Measurements from ENCODE around the gene PARD3. TPM values are rescaled to one million over a fixed set of nuclear protein-coding genes. Genes with fewer than 3 reads are reported as not detected.

The PARD3 gene
- total and polyA plus RNA-seq, 2 donors (not counting 3 experiments of a cell fraction or from before 2014, with no cell fraction given) = 7.3 to 24.1 TPM

GRCh38 chr10:34762603-34763299 is 52.3 kb downstream of the PARD3 start:
- peaks cover 3% of the 10 kb centered on the region for H4K20me1 ChIP-seq (replicated peaks; ENCODE audit: control insufficient read depth, extremely low read depth, insufficient read depth, low read length)
- FAIRE-seq (no peak), DNase-seq (ENCODE audit: low read depth, low spot score) (no peak)
- H3K79me2 ChIP-seq (ENCODE audit: control insufficient read depth, insufficient read depth, low read length) = peaks cover 8% of the 10 kb centered on the region
- H3K4me2 ChIP-seq (ENCODE audit: insufficient read depth, low read length) = no peak overlapping the region
- peaks cover 20% of the 10 kb centered on the region for H3K4me1 ChIP-seq (ENCODE audit: control insufficient read depth, extremely low read depth, insufficient read depth, low read length)
- H3K36me3 ChIP-seq (ENCODE audit: control insufficient read depth in 2 of 2, extremely low read depth in 1 of 2, insufficient read depth in 2 of 2, low read length in 2 of 2) = no peaks in the 10 kb centered on the region
- dilution Hi-C loops (cut with MboI; ENCODE audit: extremely low pct_ligation_motif_present, low sequenced_read_pairs) = no loop called here
- H3K4me3 ChIP-seq (replicated peaks in 1 of 3; ENCODE audit: insufficient read depth in 1 of 3, low read depth in 1 of 3, low read length in 3 of 3) = no peak overlapping the region
- no peak overlapping the region for H3K27ac ChIP-seq (ENCODE audit: insufficient read depth, low read depth, low read length)
- no peak overlapping the region for H2AFZ ChIP-seq (ENCODE audit: low read depth, low read length)
- H3K9me3 ChIP-seq (replicated peaks; ENCODE audit: control insufficient read depth, insufficient read depth, low read length) = no peaks in the 10 kb centered on the region
- intact Hi-C loops (cut with micrococcal nuclease) = no loop called here
- no peaks in the 10 kb centered on the region for H3K9me1 ChIP-seq (replicated peaks; ENCODE audit: control insufficient read depth, extremely low read depth, insufficient read depth, low read length)
- no TSS peak for BruUV-seq (replicated peaks)
- TF ChIP-seq JUN (IDR thresholded peaks at IDR 0.05; ENCODE audit: borderline replicate concordance, insufficient read depth, insufficient read length, low read depth) (no peak), FOS (IDR thresholded peaks at IDR 0.05; ENCODE audit: borderline replicate concordance, insufficient read depth, low read length) (no peak), CTCF (IDR thresholded peaks at IDR 0.05; ENCODE audit: extremely low read depth in 1 of 2, insufficient read depth in 1 of 2, low read depth in 1 of 2, low read length in 2 of 2) (no peak), POLR2A (IDR thresholded peaks at IDR 0.05; ENCODE audit: low read depth, low read length) (no peak), POLR2AphosphoS5 (IDR thresholded peaks at IDR 0.05; ENCODE audit: insufficient read depth, low read depth, low read length) (no peak), GATA2 (IDR thresholded peaks at IDR 0.05; ENCODE audit: insufficient read depth, insufficient read length, low read depth, low read length) (no peak), EZH2 (IDR thresholded peaks at IDR 0.05; ENCODE audit: borderline replicate concordance, low read depth, low read length, severe bottlenecking) (no peak), MAX (IDR thresholded peaks at IDR 0.05; ENCODE audit: insufficient read depth, insufficient read length) (no peak), MYC (IDR thresholded peaks at IDR 0.05; ENCODE audit: low read depth, low read length) (no peak)
- H3K9ac ChIP-seq (replicated peaks; ENCODE audit: extremely low read depth, insufficient read depth, low read length) = no peak overlapping the region
- ChIA-PET POLR2A (no interaction called here), CTCF (interaction anchor here (1.0 to 1.4 kb wide), 2 partner anchors 10 to 38 kb away, joined by 3 to 5 read pairs; no protein-coding TSS in a partner anchor)
- H3K27me3 ChIP-seq (ENCODE audit: control insufficient read depth in 2 of 2, insufficient read depth in 2 of 2, low read length in 2 of 2) = no peaks in the 10 kb centered on the region
